GM19023 (cell line): Measurements from ENCODE around the gene CDNF.
"Not testable (repeated sequence)": the region's sequence is repeated elsewhere in the genome, so short reads cannot be mapped to it uniquely, and the experiment has no call there.

ENCODE experiments used
- ATAC-seq: cut with Tn5 transposase; IDR thresholded peaks from one replicate; pipeline ENCODE4 v1.9.1; 2021; ENCODE audit warnings: mild to moderate bottlenecking, moderate library complexity; ENCODE audit not compliant: unreplicated experiment

The CDNF gene

DNA sequence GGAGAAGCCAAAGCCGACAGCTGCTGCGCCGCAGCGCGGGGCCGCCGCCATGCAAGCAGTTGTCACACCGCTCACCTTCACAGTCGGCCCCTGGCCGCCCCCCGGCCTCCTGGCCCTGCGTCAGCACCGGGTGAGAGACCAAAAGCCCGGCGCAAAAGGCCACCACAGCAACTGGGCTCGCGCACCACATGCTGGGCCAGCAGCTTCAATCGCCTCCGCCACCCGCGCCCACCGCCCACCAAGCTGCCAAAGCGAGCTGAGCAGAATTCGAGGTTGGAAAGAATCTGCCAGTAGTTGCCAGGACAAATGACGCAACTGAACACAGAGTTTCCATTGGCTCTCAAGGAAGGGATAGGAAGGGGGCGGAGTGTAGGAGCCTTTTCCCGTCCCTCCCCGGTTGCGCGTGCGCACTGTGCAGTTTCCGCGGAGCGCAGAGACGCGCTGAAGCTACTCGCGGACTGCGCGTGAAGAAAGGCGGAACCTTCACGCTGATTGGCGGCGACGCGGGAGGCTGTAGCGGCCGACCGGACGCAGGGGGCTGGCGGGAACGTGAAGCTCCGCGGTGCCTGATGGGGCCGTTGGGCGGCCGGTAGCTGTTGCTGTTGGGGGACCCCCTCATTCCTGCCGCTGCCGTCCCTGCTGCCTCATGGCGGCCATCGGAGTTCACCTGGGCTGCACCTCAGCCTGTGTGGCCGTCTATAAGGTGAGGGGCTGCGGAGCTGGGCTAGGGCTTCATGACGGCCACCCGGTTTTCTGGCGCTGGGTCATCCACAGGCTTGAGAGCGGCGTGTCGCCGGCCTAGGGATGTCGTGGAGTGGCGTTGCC is at the start of gene CDNF, which contains the start of the genes HSPA14 and MSANTD7:
CDNF (minus strand) TSS at position 281 of the 825 bp plus-strand sequence; CDS start at position 190, 91 bp downstream.
HSPA14 (plus strand) TSS at position 550 of the 825 bp plus-strand sequence; CDS start at position 647, 97 bp downstream.
MSANTD7 (plus strand) TSS at position 550 of the 825 bp plus-strand sequence. CDS start 3,979 bp downstream, outside the sequence.
- ATAC-seq, result peak; percentile 90

- ATAC-seq, result no peak
Measured at GRCh38 chr10:14884082-14884481, 46.2 kb upstream of the CDNF start.

DNA sequence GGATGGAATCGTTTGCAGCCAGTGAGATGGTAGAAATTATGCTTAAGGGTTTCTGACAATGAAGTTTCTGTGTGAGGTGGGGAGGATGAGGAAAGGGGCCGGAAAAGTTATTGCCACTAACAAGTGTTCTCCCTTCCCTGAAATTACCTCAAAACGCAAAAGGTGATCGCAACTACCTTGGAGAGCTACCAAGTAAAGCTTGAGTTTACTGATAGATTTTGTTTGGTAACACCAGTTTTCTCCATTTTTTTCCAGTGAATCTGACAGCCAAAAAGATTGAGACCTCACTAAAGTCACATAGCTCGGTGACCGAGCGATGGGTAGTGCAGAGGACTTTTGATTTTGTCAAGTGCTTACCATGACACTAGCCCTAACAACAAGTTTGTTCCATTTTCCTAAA is 42.4 kb upstream of the CDNF start:
- no peak for ATAC-seq

GRCh38 chr10:14879928-14880193 is 42.0 kb upstream of the CDNF start:
- no peak for ATAC-seq

DNA sequence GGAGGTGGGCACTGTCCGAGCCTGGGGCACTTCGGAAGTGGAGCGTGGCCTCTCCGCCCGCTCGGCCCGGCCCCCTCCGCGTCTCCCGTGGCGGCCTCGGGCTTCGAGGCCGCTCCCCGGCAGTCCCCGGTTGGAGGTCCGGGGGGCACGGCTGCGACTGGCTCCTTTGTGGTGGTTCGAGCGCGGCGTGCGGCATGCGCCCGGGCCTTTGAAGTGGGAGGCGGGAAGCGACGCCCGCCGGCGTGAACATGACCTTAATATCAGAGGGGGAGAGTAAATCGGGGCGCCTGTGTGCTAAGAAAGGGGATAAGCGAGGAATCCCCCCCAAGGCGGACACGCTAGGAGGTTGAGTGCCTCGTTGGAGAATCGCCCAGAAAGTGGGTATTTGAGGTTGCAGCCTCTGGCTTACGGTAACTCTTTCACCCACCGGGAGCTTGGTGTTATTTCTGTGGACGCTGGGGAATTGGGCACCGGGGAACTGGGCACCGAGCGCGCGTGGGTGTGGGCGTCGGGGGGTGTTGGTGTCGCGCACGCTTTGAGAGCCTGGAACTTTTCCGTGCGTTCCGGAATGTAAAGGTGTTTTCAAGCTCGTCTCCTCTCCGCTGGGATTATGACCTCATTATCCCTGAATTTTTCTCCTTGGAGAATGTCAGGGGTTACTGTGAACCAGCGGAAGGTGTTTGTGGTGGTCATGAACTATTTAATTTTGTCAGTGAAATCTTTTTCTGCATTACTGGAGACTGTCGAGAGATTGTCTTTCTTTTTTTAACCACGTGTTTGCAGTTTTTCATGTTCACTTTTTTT is 41.5 kb upstream of the CDNF start:
- peak; percentile 10 for ATAC-seq

DNA sequence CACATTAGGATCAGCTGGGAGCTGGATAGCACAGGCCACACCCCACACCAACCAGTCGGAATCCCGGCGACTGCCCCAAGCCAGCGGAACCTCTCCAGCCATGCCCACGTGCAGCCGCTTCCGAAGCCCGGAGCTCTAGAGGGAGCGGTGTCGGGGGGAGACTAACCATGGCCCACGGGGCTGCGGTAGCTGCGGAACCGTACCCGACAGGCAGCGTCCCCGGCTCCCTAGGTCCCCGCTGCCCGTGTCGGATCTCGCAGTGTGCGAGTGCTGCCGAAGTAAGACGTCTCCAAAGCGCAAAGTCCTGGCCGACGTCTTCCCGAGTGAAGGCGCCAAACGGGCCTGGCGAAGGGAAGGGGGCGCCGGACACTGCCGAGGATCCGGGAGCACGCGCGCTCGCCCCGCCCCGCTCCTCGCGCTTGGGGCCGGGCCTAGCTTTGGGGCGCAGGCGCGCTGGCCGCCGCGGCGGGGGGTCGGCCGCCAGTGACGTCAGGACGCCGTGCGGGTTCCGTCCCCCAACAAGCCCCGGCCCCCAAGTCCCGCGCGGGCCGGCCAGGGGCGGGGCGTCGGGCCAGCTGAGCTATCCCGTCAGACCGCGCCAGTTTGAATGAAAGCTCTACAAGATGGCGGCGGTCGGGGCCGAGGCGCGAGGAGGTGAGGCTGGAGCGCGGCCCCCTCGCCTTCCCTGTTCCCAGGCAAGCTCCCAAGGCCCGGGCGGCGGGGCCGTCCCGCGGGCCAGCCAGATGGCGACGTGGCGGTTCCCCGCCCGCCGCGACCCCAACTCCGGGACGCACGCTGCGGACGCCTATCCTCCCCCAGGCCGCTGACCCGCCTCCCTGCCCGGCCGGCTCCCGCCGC is 40.7 kb upstream of the CDNF start, which contains the start of gene SUV39H2:
SUV39H2 (plus strand) TSS at position 601 of the 858 bp plus-strand sequence; CDS start at position 624, 23 bp downstream.
- peak; percentile 89 for ATAC-seq

DNA sequence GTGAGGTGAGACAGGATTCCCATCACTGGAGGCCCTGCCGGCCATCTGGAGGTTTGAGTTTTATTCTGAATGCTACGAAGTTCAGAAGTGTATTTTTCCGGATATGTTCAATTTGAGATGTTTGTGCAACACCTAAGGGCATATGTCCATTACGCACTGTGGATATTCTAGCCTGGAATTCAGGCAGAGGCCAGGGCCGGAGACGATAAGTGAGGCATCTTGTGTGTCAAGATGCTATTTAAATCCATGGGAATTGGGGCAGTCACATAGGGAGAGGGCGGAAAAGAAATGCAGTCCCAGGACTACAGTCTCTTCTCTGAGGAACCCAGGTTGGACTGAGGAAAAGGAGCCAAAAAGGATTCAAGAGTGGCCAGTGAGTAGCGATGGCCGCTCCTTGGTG is 38.9 kb upstream of the CDNF start:
- ATAC-seq, result no peak

- no peak for ATAC-seq
Measured at GRCh38 chr10:14875941-14876340, 38.1 kb upstream of the CDNF start.

DNA sequence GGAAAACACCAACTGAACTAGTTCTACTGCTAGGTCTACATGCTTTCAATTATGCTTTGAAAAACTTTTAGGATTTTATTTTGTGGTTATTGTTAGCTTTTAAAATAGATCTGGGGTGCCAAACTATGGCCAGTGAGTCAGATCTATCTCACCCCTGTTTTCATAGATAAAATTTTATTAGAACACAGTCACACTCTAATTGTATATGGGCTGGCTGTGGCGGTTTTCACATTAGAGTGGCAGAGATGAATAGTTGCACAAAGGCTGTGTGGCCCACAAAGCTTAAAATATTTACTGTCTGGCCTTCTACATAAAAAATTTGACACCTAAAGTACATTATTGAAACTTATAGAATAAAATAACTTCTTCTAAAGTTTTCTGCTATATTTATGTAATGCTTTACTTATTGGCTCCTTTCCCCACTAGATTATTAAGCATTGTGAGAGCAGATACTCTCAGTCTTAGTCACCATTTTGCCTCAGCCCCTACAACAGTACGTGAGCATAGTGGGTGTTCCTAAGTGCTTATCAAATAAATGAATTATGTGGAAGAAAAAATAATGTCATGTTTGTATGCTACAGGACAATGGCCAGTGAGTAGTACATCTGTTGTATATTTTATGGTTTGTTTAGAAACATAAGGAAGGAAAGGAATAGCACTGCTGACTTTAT is 35.4 kb upstream of the CDNF start:
- ATAC-seq, result no peak

DNA sequence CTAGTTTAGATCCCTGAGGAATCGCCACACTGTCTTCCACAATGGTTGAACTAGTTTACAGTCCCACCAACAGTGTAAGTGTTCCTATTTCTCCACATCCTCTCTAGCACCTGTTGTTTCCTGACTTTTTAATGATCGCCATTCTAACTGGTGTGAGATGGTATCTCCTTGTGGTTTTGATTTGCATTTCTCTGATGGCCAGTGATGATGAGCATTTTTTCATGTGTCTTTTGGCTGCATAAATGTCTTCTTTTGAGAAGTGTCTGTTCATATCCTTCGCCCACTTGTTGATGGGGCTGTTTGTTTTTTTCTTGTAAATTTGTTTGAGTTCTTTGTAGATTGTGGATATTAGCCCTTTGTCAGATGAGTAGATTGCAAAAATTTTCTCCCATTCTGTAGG is 27.0 kb upstream of the CDNF start:
- not testable (repeated sequence) for ATAC-seq

DNA sequence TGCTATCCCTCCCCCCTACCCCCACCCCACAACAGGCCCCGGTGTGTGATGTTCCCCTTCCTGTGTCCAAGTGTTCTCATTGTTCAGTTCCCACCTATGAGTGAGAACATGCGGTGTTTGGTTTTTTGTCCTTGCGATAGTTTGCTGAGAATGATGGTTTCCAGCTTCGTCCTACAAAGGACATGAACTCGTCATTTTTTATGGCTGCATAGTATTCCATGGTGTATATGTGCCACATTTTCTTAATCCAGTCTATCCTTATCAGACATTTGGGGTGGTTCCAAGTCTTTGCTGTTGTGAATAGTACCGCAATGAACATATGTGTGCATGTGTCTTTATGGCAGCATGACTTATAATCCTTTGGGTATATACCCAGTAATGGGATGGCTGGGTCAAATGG is 26.6 kb upstream of the CDNF start:
- not testable (repeated sequence) for ATAC-seq

GRCh38 chr10:14860791-14861190 is 23.0 kb upstream of the CDNF start:
- no peak for ATAC-seq

- ATAC-seq, result no peak
Measured at GRCh38 chr10:14859775-14860174, 21.9 kb upstream of the CDNF start.

GRCh38 chr10:14859043-14859442 is 21.2 kb upstream of the CDNF start:
- no peak for ATAC-seq

- no peak for ATAC-seq
Measured at GRCh38 chr10:14858338-14858960, 20.6 kb upstream of the CDNF start.

GRCh38 chr10:14855453-14855852 is 17.6 kb upstream of the CDNF start:
- no peak for ATAC-seq

DNA sequence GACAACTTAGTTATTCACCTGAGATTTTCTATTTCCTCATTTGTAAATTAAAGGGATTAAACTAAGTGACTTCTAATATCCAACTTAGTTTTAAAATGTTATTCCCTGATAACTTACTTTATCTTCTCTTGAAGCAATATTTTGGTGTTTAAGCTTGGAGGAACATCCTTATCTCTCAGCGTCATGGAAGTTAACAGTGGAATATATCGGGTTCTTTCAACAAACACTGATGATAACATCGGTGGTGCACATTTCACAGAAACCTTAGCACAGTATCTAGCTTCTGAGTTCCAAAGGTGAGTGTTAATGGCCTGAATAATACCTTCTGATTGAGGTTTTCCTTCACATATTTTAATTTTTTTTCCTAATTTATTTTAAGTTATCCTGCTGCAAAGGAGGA is 14.4 kb upstream of the CDNF start:
- no peak for ATAC-seq

DNA sequence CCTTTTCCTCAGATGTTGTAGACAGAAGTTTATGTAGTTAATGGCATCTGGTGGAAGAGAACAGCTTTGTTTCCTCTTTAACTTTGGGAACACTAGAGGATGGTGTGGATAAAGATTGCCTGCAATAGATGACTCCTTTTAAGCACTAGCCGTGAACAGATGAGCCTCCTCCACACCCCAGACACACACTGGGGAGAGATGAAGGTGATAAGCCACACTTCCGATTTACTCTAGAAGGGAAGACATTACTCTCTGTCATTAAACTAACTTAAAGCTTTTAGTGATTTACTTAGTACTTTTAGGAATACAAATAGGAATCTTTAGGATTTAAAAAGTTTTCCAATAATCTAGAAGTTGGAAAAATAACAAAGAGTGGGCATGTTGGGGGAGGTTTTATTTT is 7.1 kb upstream of the CDNF start:
- ATAC-seq, result no peak

DNA sequence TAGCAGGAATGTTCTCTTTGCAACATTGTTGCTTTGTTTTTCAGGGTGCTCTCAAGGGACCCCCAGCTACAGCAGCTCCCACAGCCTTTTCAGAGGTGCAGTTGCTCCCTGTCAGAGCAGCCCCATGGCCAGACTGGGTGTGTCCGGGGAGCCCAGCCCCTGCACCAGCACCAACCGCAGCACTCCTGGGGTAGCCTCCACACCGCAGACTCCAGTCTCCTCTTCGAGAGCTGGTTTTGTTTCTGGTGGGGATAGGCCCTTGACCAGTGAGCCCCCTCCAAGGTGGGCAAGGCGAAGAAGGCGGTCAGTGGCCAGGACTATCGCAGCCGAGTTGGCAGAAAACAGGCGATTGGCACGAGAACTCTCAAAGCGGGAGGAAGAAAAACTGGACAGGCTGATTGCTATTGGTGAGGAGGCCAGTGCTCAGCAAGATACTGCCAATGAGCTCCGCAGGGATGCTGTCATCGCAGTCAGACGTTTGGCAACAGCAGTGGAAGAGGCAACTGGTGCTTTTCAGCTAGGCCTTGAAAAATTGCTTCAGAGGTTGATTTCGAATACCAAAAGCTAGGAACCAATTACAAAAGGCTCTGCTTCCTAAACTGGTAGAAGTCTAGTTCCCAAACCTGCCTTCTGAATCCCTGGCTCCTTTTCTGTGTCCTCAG is 5.6 kb upstream of the CDNF start:
- ATAC-seq, result no peak
